ENCODE measurements around the gene IER2.

The IER2 gene

GRCh38 chr19:13127811-13128575, 22.2 kb upstream of the IER2 start:
- no peak overlapping the region for H3K4me3 ChIP-seq (ENCODE audit: control insufficient read depth, low read depth, low read length)

GRCh38 chr19:13128583-13128982, 21.6 kb upstream of the IER2 start:
- no peak for DNase-seq (ENCODE audit: low read depth)
- no peak overlapping the region for H3K4me3 ChIP-seq (ENCODE audit: control insufficient read depth, low read depth, low read length)
- no peak for TF ChIP-seq CTCF (IDR thresholded peaks at IDR 0.05; ENCODE audit: control insufficient read depth, insufficient read depth, low read depth, low read length, missing control alignments)

More at GRCh38 chr19:13127811-13128575, 22.2 kb upstream of the IER2 start:
- no peak for DNase-seq (ENCODE audit: low read depth)
- no peak for TF ChIP-seq CTCF (IDR thresholded peaks at IDR 0.05; ENCODE audit: control insufficient read depth, insufficient read depth, low read depth, low read length, missing control alignments)

- TF ChIP-seq CTCF (IDR thresholded peaks at IDR 0.05; ENCODE audit: control insufficient read depth, insufficient read depth, low read depth, low read length, missing control alignments), result no peak
- no peak overlapping the region for H3K4me3 ChIP-seq (ENCODE audit: control insufficient read depth, low read depth, low read length)
- no peak for DNase-seq (ENCODE audit: low read depth)
Measured at GRCh38 chr19:13129384-13129783, 20.8 kb upstream of the IER2 start.

- no peak for DNase-seq (ENCODE audit: low read depth)
- H3K4me3 ChIP-seq (ENCODE audit: control insufficient read depth, low read depth, low read length), result no peak overlapping the region
- no peak for TF ChIP-seq CTCF (IDR thresholded peaks at IDR 0.05; ENCODE audit: control insufficient read depth, insufficient read depth, low read depth, low read length, missing control alignments)
Measured at GRCh38 chr19:13130886-13131490, 19.2 kb upstream of the IER2 start.

- H3K4me3 ChIP-seq (ENCODE audit: control insufficient read depth, low read depth, low read length), result no peak overlapping the region
- no peak for DNase-seq (ENCODE audit: low read depth)
- TF ChIP-seq CTCF (IDR thresholded peaks at IDR 0.05; ENCODE audit: control insufficient read depth, insufficient read depth, low read depth, low read length, missing control alignments), result no peak
Measured at GRCh38 chr19:13132471-13133180, 17.6 kb upstream of the IER2 start.

GRCh38 chr19:13133241-13133870, 16.9 kb upstream of the IER2 start:
- no peak for TF ChIP-seq CTCF (IDR thresholded peaks at IDR 0.05; ENCODE audit: control insufficient read depth, insufficient read depth, low read depth, low read length, missing control alignments)
- no peak overlapping the region for H3K4me3 ChIP-seq (ENCODE audit: control insufficient read depth, low read depth, low read length)
- DNase-seq (ENCODE audit: low read depth), result no peak
